ENCODE results near the gene PARD3B.

PARD3B gene

DNA sequence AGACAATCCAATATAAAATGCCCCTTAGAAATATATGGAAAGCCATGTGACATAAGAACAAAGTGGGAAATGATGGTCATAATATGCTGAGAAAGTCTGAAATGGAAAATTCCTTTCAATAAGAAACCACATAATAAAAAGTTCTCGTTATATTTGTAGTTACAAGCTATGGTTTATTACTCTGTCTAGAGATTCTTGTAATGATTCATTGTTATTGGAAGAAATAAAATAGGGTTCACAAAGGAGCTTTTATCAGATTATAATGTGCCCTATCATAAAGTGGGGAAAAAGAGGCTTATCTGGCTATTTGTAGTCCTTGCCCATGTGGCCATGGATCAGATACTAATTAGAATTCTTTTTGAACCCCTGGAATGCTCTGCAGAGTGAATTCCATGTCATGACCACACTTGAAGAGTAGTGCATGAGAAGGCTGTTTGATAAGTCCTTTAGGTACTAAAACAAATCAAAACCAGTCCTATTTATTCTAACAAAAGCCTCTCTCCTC, 716.3 kb downstream of the PARD3B start:
- DNase-seq (ENCODE audit: low spot score): no peak

DNA sequence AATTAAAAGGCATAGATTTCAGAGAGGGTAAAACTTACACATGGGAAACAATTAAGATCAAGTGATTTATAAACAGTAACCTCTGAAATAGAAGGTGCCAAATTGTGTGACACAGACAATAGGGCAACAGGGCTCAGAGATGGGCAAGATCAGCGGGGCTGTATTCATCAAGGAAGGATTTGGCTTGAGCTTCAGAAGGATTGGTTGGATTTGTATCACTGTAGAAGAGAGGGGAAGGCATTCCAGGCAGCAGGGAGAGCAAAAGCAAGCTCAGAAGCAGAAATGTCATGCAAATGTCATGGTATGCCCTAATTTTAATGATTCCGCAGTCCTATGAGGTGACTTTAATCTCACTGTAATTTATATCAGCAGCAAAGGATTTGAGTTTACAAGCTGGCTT, 722.0 kb downstream of the PARD3B start:
- no peak for DNase-seq (ENCODE audit: low spot score)

DNA sequence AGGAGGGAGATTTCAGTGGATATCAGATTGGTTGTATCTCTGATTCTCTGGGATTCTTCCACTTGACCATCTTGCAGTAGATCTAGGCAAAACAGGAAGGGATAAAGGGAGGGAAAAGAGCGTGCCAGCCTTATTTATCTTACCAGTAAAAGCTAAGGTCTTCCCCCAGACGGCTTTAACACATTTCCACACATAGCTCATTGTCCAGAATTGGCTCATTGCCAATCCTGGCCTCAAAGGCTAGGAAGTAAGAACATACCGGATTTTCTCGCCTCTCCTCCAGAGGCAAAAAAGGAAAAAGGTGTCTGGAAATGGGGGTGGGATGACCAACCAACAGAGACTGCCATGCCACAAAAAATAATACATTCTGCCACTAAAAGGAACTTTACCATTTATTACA, 725.4 kb downstream of the PARD3B start:
- no peak for DNase-seq (ENCODE audit: low spot score)

DNA sequence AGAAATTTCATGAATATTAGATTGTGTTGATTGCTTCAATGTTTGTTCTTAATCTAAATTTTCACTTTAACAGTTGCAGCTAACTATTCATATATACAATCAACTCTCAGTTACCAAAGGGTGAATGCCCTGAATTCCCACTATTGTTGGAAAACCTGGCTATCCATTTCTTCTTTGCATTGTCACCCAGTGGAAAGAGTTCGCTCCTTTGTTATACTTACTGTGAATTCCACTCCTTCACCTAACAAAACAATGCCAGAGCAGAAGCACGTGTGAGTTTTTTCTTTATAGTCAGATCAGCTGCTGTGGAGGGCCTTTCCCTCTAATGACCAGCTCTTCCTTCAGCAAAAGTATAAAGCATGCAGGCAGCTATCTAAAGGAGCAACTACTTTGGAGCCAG, 727.9 kb downstream of the PARD3B start:
- no peak for DNase-seq (ENCODE audit: low spot score)

DNA sequence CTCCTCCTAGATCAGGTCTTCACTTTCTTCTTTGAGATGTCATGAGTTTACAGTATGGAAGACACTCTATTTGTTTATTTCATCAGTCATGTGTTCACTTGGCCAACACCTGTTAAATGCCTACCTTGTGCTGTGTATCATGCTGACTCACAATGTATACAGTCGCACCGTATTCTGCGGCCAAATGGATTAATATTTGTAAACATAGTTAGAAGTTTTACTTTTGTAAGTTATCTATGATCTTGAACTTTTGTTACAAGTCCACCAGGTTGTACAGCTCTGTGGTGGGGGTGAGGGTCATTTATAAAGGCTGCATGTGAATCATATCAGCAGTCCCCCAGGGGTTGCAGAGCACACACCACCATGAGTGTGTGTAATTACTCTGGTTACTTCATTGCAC, 728.4 kb downstream of the PARD3B start:
- no peak for DNase-seq (ENCODE audit: low spot score)

DNA sequence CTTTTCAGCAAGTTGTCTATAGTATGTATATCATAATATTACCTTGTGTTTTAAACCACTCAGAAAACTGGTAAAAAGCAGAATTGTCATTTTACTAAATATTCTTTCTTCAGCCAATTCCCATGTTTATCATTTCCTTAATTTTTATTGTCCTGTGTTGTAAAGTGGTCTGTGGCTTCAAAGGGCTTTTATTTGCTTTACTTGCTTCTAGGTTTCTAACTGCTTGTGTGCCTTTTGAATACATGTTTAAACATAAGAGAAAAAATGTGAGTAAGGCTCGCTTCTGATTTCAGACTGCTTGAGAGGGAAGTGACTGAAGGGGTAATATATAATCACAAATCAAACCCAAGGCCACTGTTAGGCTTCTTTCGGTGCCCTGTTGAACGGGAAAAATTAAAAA, 729.5 kb downstream of the PARD3B start:
- no peak for DNase-seq (ENCODE audit: low spot score)

DNA sequence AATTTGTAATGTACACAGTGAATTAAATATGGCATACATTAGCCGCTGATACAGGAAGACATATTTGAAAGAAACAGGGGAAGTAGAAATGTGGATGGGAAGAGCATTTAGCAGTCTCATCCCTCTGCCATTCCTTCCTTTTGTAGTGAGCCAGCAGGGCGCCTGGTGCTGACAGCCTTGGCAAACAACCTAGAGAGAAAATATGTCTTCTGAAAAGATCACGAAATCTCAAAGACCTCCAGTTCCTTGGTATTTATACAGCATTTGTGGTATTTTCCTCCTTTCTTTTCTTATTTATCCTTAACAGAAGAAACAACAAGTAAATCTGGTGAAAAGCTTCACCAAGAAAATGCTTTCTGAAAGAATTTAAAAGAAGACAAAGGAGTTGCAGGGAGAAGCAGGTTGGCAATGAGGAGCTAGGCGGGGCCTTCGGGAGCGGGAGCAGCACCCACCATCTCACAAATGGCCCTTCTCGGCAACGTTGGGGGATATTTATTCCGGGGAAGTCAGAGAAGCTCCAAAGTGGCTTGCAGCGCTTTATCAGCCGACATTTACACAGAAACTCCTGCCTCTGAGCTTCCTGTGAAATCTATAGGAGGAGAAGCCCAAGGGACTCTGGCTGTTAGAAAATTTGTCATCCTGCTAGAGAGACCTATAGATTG, 731.0 kb downstream of the PARD3B start:
- no peak for DNase-seq (ENCODE audit: low spot score)

DNA sequence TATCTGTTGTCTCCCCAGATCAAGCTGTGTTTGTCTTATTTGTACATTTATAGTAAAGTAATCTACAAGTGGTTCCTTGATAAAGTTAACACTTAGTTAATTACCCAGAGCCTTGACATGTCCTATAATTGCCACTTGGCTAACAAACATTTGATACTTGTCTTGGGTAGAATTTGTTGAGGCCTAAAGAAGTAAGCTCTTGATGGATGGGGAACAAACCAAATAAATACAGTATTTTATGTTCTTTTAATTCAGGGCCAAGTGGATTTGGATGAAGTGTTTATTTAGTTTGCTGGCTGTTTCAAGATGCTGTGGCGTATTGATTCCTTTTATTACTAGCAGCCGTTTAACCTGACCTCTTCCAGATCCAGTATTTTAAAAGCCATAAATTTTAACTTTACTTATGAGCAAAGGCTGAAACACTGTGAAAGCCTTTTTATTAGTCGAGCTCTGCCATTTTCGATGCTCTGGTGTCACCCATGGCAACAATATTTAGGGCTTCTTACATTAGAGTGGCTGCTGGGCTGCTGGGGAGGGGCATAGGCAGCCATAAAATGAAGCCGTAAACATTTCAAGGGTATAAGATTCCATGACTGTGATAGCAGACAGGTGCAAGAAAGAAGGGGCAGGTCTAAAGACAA, 735.4 kb downstream of the PARD3B start:
- DNase-seq (ENCODE audit: low spot score): no peak

DNA sequence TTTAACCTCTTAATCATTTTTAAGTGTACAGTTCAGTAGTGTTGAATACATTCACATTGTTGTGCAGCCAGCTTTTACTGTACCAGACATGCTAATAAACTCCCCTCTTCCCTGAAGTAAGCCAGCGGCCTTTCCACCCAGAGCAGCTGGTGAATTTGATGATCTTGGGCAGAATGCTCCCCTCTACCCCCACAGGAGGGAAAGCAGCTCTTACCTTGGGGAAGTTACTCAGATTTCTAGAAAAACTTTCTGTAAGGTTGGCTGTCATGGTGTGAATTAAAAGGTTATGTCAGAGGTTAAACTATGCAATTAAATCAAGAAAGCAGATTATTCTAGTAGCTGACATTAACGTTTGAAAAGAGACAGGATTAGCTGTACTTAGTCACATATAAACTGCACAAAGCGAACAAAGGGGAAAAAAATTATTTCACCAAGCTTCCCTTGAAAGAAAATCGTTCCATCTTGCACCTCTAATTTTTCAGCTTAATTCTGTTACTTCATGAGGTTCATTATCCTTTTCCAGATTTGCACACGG, 738.5 kb downstream of the PARD3B start:
- no peak for DNase-seq (ENCODE audit: low spot score)

DNA sequence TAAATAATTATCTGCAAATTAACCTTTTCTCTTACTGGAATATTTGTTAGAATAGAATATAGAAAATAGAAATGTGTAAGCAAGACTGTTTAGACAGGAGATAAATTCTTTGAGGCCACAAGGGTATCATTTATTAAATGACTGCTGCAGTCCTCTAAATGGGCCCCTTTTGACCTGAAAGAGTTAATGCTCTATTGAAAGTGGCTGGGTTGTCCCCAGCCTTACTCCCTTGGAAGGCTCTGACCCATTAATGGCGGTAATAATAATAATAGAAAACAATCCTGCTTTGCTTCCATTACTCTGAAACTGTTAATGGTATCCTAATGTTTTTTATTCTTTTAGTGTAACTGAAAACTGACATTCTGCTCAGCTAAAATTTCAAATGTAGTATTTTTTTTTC, 739.1 kb downstream of the PARD3B start:
- no peak for DNase-seq (ENCODE audit: low spot score)

DNA sequence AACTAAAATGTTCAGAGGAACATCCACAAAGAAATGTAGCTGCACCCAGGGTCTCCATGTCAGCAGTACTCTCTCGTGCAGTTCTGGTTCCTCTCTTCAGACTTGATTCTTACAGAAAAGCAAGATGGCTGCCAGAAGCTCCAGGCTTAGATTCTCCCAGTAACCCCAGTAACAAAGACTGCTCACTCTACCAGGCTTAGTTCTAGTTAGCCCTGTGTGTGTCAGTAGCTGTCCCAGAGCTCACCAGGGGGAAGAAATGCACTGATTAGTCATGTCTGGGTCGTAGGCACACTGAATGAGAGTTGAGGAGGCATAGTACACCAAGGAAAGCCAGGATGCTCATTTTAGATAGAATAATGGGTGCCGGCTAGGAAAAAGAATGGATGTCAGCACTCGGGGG, 742.0 kb downstream of the PARD3B start:
- no peak for DNase-seq (ENCODE audit: low spot score)

DNA sequence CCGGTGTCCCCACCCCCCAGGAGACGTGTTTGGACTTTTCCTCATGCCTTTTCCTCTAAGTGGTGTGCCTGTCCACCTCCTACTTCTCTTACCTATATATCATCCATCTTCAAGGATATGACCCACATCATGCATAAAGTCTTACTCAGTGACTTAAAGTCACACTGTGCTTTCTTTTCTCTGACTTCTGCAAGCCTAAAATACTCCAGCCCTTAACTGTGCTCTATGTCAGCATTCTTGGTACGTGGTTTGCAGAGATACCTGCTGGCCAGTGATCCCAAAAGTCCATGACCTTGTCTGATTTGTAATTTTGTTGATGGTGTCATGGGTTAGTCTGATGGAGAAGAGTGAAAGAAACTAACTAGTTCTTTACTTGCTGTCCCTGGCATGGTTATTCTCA, 743.4 kb downstream of the PARD3B start:
- no peak for DNase-seq (ENCODE audit: low spot score)

DNA sequence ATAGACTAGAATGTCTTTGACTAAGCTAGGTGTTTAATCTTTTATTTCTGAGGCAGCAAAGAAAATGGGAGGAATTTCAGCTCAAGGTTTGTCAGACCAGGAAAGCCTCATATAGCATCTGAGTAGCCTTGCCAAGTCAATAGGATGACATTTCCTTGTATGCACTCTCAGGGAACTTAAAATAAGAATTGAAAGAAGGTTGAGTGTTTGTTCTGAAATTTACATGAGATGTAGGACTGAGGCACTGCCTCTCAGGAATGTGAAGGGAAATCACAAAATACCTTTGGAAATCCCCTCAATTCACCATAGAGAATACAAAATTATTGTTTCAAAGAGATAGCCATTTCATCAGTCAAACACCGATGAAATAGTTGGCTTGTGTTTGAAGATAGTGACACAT, 745.0 kb downstream of the PARD3B start:
- no peak for DNase-seq (ENCODE audit: low spot score)

DNA sequence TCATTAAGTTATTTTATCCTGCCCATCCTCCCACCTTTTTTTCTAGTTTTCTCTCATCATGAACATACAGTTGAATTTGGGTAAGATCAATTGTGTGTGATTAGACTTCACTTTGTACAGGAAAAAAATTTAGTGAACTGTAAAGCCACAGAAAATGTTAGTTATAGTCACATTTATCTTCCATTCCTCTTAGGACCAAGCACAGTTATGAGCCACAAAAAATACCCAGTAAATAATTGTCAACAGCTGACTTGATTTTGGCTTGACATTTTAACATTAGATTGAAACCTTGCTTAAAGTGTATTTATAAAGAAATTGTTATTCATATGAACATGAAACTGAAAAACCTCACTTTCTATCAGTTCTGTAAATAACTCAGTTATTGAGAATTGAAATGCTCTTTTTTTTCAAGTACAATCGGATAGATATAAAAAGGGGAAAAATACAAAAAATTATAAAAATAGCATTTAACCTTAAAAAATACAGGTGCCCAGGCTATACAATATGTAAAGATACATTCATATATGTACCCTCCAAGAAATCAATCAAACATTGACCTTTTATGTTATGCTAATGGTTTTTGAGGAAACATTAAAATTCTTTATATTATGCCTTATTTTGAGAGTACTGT, 747.5 kb downstream of the PARD3B start:
- no peak for DNase-seq (ENCODE audit: low spot score)

DNA sequence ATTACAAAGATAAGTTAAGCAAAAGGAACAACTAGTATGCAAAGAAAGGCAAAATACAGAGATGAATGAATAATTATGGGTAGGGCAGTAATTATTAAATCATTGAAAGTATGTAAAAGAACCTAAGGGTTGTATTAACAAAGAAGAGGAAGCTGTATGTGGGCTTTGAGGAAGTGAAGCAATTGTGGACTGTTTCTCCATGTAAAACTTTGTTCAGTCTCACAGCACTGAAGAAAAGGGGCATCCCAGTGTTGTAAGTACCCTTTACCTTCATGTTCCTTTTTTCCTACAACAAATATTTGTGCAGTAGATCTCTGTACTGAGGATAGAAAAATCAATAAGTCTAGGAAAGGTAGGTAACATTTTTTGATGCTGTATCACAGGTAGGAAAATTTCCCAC, 748.3 kb downstream of the PARD3B start:
- no peak for DNase-seq (ENCODE audit: low spot score)

DNA sequence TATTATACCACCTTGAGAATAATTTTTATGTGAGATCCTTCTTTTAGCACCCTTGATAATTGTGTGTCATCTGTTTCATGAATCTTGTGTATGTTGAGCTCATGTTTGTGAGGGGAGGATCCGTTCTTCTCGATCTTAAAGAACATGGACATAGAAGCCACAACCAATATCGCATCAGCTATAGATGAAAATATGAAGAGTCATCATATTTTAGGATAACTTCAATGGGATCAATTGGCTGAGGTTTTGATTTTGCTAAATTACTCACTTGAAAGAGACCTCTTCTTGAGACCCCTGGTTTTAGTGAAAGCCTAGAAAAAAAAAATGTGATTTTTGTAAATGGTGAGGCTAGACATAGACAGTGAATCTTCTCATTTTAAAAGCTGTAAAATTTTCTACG, 751.7 kb downstream of the PARD3B start:
- DNase-seq (ENCODE audit: low spot score): no peak

DNA sequence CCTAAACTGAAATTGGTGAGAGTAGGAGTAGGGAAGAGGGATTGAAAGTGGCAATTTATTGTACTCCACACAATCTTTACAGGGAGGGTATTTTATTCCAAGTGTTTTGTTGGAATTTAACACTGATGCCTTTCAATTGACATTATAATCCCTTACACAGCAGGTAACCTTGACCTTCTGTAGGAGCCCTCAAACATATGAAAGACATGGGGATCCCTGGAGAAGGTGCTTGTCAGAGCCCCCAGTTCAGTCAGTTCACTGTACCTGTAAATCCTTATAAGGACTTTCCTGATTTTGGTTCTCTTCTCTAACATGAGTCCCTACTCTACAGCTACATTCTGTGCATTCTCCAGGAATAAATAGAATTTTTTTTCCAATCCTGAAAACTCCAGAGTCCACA, 752.1 kb downstream of the PARD3B start:
- DNase-seq (ENCODE audit: low spot score): no peak

DNA sequence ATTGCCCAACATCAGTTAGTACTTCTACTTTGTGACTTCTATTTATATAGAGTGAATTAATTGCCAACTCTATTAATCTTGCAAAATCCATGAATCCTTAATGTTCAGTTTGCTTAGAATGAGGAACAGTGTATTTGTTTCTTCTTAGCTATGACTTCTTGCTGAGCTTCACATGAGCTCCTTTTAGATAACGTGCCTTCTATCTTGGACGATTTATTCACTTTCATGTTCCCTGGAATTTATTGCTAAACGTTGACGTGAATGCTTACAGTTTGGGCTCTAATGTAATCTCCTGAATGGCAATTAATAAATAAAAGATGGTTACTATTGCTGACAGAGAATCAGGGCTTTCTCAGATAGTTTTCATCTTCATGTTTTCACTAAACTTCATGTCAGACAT, 752.6 kb downstream of the PARD3B start:
- no peak for DNase-seq (ENCODE audit: low spot score)

DNA sequence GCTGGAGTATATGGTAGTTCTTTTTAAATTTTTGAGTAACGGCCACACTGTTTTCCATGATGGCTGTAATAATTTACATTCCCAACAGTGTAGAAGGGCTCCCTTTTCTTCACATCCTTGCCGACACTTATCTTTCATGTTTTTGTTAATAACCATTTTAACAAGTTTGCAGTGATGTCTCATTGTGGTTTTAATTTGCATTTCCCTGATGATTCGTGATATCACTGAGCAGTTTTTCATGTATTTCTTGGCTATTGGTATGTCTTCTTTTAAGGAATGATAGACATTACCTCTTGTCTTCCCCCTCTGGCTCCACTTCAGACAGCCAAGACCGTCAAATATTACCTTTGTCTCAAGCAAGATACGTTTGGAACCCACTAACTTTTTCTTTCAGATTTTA, 765.9 kb downstream of the PARD3B start:
- no peak for DNase-seq (ENCODE audit: low spot score)

DNA sequence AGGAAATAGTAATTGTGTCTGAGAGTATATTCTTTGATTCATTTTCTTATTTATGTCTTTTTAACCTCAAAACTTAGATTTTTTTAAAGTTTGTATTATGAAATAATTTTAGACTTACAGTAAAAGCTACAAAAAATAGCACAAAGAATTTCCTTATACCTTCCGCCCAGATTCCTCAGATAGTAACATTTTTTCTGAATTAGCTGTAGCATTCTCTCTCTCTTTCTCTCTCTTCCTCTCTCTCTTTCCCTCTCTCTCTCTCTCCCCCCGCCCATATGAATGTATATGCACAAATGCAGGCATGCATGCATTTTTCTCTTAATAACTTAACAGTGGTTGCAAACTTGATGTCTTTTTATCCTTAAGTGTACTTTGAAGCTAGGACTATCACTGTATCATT, 776.0 kb downstream of the PARD3B start:
- no peak for DNase-seq (ENCODE audit: low spot score)

DNA sequence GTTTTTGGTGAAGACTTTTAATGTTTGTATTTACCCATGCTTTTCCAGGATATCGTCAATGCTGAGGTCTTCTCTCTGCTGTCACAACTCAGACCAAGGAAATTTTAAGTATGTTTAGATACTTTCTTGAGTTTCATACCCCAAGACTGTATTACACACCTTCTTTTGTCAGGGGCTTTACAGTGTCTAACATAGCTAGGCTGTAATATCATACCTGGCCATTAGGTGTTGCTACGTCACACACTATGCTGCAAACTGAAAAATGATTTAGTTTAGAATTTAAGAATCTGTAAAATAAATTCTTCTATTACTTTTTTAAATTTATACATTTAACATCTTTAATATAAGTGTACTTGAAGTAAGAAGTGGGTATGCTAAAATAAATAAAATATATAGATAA, 778.7 kb downstream of the PARD3B start:
- DNase-seq (ENCODE audit: low spot score): no peak

DNA sequence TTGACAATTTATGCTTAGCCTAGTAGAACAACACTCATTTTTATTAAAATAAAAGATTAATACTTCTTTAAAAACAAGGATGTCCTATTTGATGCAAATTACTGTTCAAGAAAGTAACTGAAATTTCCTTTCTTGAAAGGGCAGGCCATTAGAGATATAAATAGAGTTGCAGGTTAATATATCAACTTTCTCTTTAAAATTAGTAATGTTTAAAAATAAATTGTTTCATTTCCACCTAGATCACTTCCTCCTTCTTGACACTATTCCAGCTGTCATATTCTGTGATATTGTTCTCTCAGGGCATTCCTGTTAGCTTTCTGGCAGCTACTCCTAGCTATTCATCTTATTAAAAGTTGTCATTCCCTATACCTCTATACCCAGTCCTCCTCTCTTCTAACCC, 779.1 kb downstream of the PARD3B start:
- no peak for DNase-seq (ENCODE audit: low spot score)

DNA sequence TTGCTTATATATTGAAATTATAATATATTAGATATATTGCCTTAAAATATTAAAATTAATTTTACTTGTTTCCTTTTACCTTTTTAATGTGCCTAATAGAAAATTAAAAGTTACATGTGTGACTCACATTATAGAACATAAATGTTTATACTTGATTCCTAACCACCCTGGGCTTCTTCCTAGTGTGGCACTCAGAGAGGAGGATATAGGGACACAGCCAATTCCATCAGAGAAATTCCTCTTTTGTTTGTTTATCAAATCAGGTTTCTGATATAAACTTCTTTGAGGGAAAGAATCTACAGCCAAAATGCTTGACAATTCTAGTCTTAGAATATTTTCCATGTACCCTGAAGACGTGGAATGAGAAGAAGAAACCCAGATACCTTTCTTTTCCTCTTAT, 788.1 kb downstream of the PARD3B start:
- DNase-seq (ENCODE audit: low spot score): no peak
